A549 (cell line): ENCODE results near the gene POLR2F. TPM values are rescaled to one million over a fixed set of nuclear protein-coding genes. Genes with fewer than 3 reads are reported as not detected.

Source experiments
- ATAC-seq, 2 experiments: fragments of 200-7000 bp in 1 of 2; fragments of >200 bp in 1 of 2; cut with Nextera tagmentation in 1 of 2; cut with Tn5 transposase in 1 of 2; 3 replicates each; pipeline versions ENCODE4 v1.8.0 to v1.9.1; 2018 to 2020; ENCODE audit warnings: mild to moderate bottlenecking in 1 of 2, moderate library complexity in 1 of 2
- CTCF ChIA-PET: fragments of 300-600 bp; sonication (Branson Sonifier 250); formaldehyde crosslinking; extraction: SDS; loops from one replicate; lab custom pipeline; 2021; ENCODE audit warnings: antibody characterized with exemption, inconsistent platforms; lab: Yijun Ruan, JAX
- POLR2A ChIA-PET: fragments of 350-600 bp; formaldehyde crosslinking; extraction: SDS; loops from one replicate; lab custom pipeline; 2021; ENCODE audit warnings: antibody characterized with exemption, inconsistent platforms; lab: Yijun Ruan, JAX
- DNase-seq, 2 experiments: peaks; one replicate each; pipeline versions ENCODE4 v3.0.0 to v3.0.0-alpha.2; 2011 to 2016; ENCODE audit warnings: low read depth in 1 of 2, low spot score in 1 of 2
- FAIRE-seq: peaks from 2 replicates; lab custom pipeline; 2011; peaks lifted over from hg19 to GRCh38; lab: Jason Lieb, UNC
- H3K27ac ChIP-seq, 2 experiments: fragments of >200 bp; sonication (Bioruptor Twin); formaldehyde crosslinking; 3 replicates each; pipeline ENCODE4 v1.5.1; 2016 to 2017
- H3K4me1 ChIP-seq: fragments of >200 bp; sonication (Bioruptor Twin); formaldehyde crosslinking; 3 replicates; pipeline ENCODE4 v1.6.1; 2016
- H3K4me2 ChIP-seq: fragments of >200 bp; sonication (Bioruptor Twin); formaldehyde crosslinking; 3 replicates; pipeline ENCODE4 v1.6.1; 2016
- H3K4me3 ChIP-seq: fragments of >200 bp; sonication (Bioruptor Twin); formaldehyde crosslinking; 3 replicates; pipeline ENCODE4 v1.5.1; 2016
- H3K9me3 ChIP-seq: fragments of >200 bp; sonication (Bioruptor Twin); formaldehyde crosslinking; 3 replicates; pipeline ENCODE4 v1.6.1; 2016
- ATOH8 ChIP-seq: fragments of 250-450 bp; sonication (Bioruptor Pico); IDR thresholded peaks from 2 replicates; pipeline ENCODE4 v1.5.0; 2020; ENCODE audit warnings: low read depth, mild to moderate bottlenecking, moderate library complexity
- CBX2 ChIP-seq: fragments of 200-600 bp; sonication (generic); IDR thresholded peaks from 2 replicates; pipeline ENCODE4 v1.6.1; 2016; ENCODE audit warnings: low read depth, mild to moderate bottlenecking, borderline replicate concordance
- CBX8 ChIP-seq: fragments of 200-600 bp; sonication (generic); IDR thresholded peaks from 2 replicates; pipeline ENCODE4 v1.6.1; 2016
- EHF ChIP-seq: fragments of 250-450 bp; sonication (Bioruptor Pico); IDR thresholded peaks from 2 replicates; pipeline ENCODE4 v1.5.0; 2020; ENCODE audit warnings: mild to moderate bottlenecking
- EHMT2 ChIP-seq: fragments of 200-600 bp; sonication (generic); IDR thresholded peaks from 2 replicates; pipeline ENCODE4 v1.6.1; 2016; ENCODE audit warnings: antibody characterized with exemption, low read depth, mild to moderate bottlenecking, moderate library complexity
- ESRRA ChIP-seq: fragments of 150-350 bp; IDR thresholded peaks from 2 replicates; pipeline ENCODE4 v1.6.1; 2014; ENCODE audit warnings: mild to moderate bottlenecking, low read length, borderline replicate concordance
- GATA3 ChIP-seq: IDR thresholded peaks from 2 replicates; pipeline ENCODE4 v1.6.1; 2012; ENCODE audit warnings: borderline replicate concordance
- HEYL ChIP-seq: fragments of 250-450 bp; sonication (Bioruptor Pico); IDR thresholded peaks from 2 replicates; pipeline ENCODE4 v1.8.0; 2021; ENCODE audit warnings: mild to moderate bottlenecking, moderate library complexity
- HOXA7 ChIP-seq: fragments of 250-450 bp; sonication (Bioruptor Pico); IDR thresholded peaks from 2 replicates; pipeline ENCODE4 v1.5.0; 2020; ENCODE audit warnings: mild to moderate bottlenecking, moderate library complexity
- HOXB13 ChIP-seq: fragments of 250-450 bp; sonication (Bioruptor Pico); IDR thresholded peaks from 2 replicates; pipeline ENCODE4 v1.5.0; 2020; ENCODE audit warnings: low read depth, mild to moderate bottlenecking, moderate library complexity
- JUN ChIP-seq, 2 experiments: fragments of >200 bp; sonication (Bioruptor Twin); formaldehyde crosslinking; IDR thresholded peaks; 2 replicates in 1 of 2; 3 replicates in 1 of 2; pipeline ENCODE4 v1.6.1; 2016 to 2017
- MAZ ChIP-seq: fragments of 150-350 bp; IDR thresholded peaks from 2 replicates; pipeline ENCODE4 v1.6.1; 2014; ENCODE audit warnings: antibody characterized with exemption, low read depth, low read length, borderline replicate concordance
- NFE2L2 ChIP-seq: fragments of 150-350 bp; conservative IDR thresholded peaks from 2 replicates; pipeline ENCODE4 v1.6.1; 2014; ENCODE audit warnings: low read length
- NR3C1 ChIP-seq: fragments of >200 bp; sonication (Bioruptor Twin); formaldehyde crosslinking; IDR thresholded peaks from 3 replicates; pipeline ENCODE4 v1.6.1; 2017
- PHF8 ChIP-seq: fragments of 200-600 bp; sonication (generic); IDR thresholded peaks from 2 replicates; pipeline ENCODE4 v1.6.1; 2016; ENCODE audit warnings: low read depth, mild to moderate bottlenecking, antibody characterized with exemption, moderate library complexity, borderline replicate concordance
- POLR2A ChIP-seq: IDR thresholded peaks from 2 replicates; pipeline ENCODE4 v1.6.1; 2012; ENCODE audit warnings: mild to moderate bottlenecking, low read length
- RARB ChIP-seq: fragments of 250-450 bp; sonication (Bioruptor Pico); IDR thresholded peaks from 2 replicates; pipeline ENCODE4 v1.8.0; 2021; ENCODE audit warnings: mild to moderate bottlenecking, moderate library complexity
- RCOR1 ChIP-seq: fragments of 150-350 bp; IDR thresholded peaks from 2 replicates; pipeline ENCODE4 v1.6.1; 2014; ENCODE audit warnings: antibody characterized with exemption, low read length, low read depth
- RNF2 ChIP-seq: fragments of 200-600 bp; sonication (generic); IDR thresholded peaks from 2 replicates; pipeline ENCODE4 v1.6.1; 2016; ENCODE audit warnings: low read depth, mild to moderate bottlenecking, antibody characterized with exemption, moderate library complexity, borderline replicate concordance
- SMC3 ChIP-seq: fragments of >200 bp; sonication (Bioruptor Twin); formaldehyde crosslinking; IDR thresholded peaks from 3 replicates; pipeline ENCODE4 v1.6.1; 2018; ENCODE audit warnings: inconsistent platforms
- TP53 ChIP-seq: fragments of 250-450 bp; sonication (Bioruptor Pico); IDR thresholded peaks from 2 replicates; pipeline ENCODE4 v1.5.0; 2021; ENCODE audit warnings: mild to moderate bottlenecking, moderate library complexity
- ZC3H11A ChIP-seq: fragments of 450-650 bp; IDR thresholded peaks from 2 replicates; pipeline ENCODE4 v1.6.1; 2014; ENCODE audit warnings: antibody characterized with exemption, mild to moderate bottlenecking
- ZFP36 ChIP-seq: fragments of 450-650 bp; IDR thresholded peaks from 2 replicates; pipeline ENCODE4 v1.6.1; 2014; ENCODE audit warnings: borderline replicate concordance; ENCODE audit not compliant: partially characterized antibody
- ZSCAN20 ChIP-seq: fragments of 250-450 bp; sonication (Bioruptor Pico); IDR thresholded peaks from 2 replicates; pipeline ENCODE4 v1.8.0; 2022; ENCODE audit warnings: mild to moderate bottlenecking, moderate library complexity
- WGBS: methylation state at CpG from one replicate; pipeline ENCODE4 v1.1.6; 2017; ENCODE audit errors: missing lambda C conversion rate; 5-methylcytosine and 5-hydroxymethylcytosine counted together
- polyA plus RNA-seq, 4 experiments: library from polyadenylated mRNA; depleted of rRNA in 3 of 4; stranded (reverse); fragments of >200 nt; fragmentation: RNase III in 1 of 4; extraction: RNeasy Plus Mini Kit Qiagen cat#74134 plus additional on column Dnase treatment in 1 of 4; gene quantifications; 2 replicates in 3 of 4; 3 replicates in 1 of 4; pipeline ENCODE4 v1.2.3, GENCODE V29; 2011 to 2017
- TF ChIP-seq, protein P1 (sequence below): IDR thresholded peaks from 2 replicates; pipeline ENCODE4 v1.6.1; 2012
- TF ChIP-seq, protein P2 (sequence below): fragments of >200 bp; sonication (Bioruptor Twin); formaldehyde crosslinking; IDR thresholded peaks from 2 replicates; pipeline ENCODE4 v1.6.1; 2016
- TF ChIP-seq, protein P3 (sequence below): fragments of 450-650 bp; IDR thresholded peaks from 2 replicates; pipeline ENCODE4 v1.6.1; 2014; ENCODE audit warnings: antibody characterized with exemption

The POLR2F gene
- polyA plus RNA-seq, 2 of the 4 experiments (the other 2 are of a cell fraction), result 90.0 to 183 TPM

- no peak for FAIRE-seq
- no peak for DNase-seq
- Histone ChIP-seq H3K4me3 (no peak overlapping the region), H3K9me3 (no peaks in the 10 kb centered on the region), H3K4me2 (no peak overlapping the region), H3K4me1 (no peaks in the 10 kb centered on the region), H3K27ac (no peak overlapping the region)
- ChIA-PET POLR2A (no interaction called here), CTCF (interaction anchor here (1.2 kb wide), 1 partner anchor 189 kb away, joined by 3 read pairs; no protein-coding TSS in a partner anchor)
- TF ChIP-seq TP53 (CRISPR knock-in tag) (no peak), ATOH8 (CRISPR knock-in tag) (no peak), POLR2A (no peak), HOXB13 (no peak), EHMT2 (no peak), JUN (IDR thresholded peaks at IDR 0.05) (no peak), MAZ (no peak), ZFP36 (no peak), SMC3 (no peak), RNF2 (no peak), CBX8 (no peak), HEYL (CRISPR knock-in tag) (no peak), ZSCAN20 (CRISPR knock-in tag) (no peak)
- TF ChIP-seq, protein P1, sequence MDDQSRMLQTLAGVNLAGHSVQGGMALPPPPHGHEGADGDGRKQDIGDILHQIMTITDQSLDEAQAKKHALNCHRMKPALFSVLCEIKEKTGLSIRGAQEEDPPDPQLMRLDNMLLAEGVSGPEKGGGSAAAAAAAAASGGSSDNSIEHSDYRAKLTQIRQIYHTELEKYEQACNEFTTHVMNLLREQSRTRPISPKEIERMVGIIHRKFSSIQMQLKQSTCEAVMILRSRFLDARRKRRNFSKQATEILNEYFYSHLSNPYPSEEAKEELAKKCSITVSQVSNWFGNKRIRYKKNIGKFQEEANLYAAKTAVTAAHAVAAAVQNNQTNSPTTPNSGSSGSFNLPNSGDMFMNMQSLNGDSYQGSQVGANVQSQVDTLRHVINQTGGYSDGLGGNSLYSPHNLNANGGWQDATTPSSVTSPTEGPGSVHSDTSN, result no peak
- no peak for ATAC-seq
- 81% methylated on average over 13 of the region's 13 CpGs for WGBS
Observed at GRCh38 chr22:38007330-38007902, 53.9 kb downstream of the POLR2F start.

DNA sequence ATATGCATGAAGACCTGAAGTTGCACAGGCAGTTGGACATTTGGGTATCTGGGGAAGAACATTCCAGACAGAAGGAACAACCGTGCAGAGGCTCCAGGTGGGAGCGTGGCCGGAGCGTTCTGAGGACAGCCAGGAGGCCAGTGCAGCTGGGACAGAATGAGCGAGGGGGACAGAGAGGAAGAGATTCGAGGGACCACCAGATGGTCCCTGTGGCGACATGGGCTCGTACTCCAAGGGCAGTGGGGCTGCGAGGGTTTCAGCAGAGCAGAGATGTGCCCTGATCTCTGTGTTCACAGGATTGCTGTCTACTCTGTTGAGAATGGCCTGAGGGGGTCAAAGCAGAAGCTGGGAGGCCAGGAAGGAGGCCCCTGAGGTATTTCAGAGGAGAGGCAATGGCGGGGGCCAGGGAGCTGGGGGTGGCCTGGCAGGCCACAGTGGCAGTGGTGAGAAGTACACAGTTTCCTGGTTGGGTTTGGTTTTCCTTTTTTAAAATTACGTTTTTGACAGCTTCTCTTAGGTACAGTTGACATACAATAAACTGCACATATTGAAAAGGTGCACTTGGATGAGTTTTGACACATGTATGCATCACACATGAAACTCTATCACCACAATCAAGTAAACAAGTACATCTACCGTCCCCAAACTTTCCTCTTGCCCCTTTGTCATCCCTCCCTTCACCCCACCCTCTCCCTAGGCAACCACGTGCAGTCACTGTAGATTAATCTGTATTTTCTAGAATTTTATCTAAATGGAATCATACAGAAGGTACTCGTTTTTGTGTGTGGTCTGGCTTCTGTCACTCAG, 55.7 kb downstream of the POLR2F start:
- no peak; a peak in 1 of 6 replicates for ATAC-seq
- FAIRE-seq, result no peak
- POLR2A ChIA-PET, result no interaction called here

More for the DNA sequence above, 55.7 kb downstream of the POLR2F start:
- no peaks in the 10 kb centered on the region for H3K4me1 ChIP-seq
- CTCF ChIA-PET, result interaction anchor here (1.8 kb wide), 1 partner anchor 43 kb away, joined by 4 read pairs; no protein-coding TSS in a partner anchor
- H3K4me3 ChIP-seq, result no peak overlapping the region
- DNase-seq, result no peak
- no peak overlapping the region for H3K4me2 ChIP-seq
- 66% methylated on average over 14 of the region's 14 CpGs for WGBS
- no peaks in the 10 kb centered on the region for H3K9me3 ChIP-seq
- no peak overlapping the region for H3K27ac ChIP-seq
- TF ChIP-seq POLR2A (no peak), RARB (CRISPR knock-in tag) (no peak), ATOH8 (CRISPR knock-in tag) (no peak), PHF8 (no peak), MAZ (no peak), ESRRA (no peak), GATA3 (no peak), ZC3H11A (no peak), SMC3 (no peak), ZFP36 (no peak), CBX2 (no peak), NR3C1 (no peak), NFE2L2 (no peak), HOXA7 (CRISPR knock-in tag) (no peak), EHF (CRISPR knock-in tag) (no peak), RCOR1 (no peak), TP53 (CRISPR knock-in tag) (no peak)
- TF ChIP-seq, protein P2, sequence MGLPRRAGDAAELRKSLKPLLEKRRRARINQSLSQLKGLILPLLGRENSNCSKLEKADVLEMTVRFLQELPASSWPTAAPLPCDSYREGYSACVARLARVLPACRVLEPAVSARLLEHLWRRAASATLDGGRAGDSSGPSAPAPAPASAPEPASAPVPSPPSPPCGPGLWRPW, result no peak
- TF ChIP-seq, protein P3, sequence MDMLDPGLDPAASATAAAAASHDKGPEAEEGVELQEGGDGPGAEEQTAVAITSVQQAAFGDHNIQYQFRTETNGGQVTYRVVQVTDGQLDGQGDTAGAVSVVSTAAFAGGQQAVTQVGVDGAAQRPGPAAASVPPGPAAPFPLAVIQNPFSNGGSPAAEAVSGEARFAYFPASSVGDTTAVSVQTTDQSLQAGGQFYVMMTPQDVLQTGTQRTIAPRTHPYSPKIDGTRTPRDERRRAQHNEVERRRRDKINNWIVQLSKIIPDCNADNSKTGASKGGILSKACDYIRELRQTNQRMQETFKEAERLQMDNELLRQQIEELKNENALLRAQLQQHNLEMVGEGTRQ, result no peak
